K562 treated with DMSO at 1 percent for 12 hours (cell line): ENCODE measurements around the gene FAM163B. TPM values are rescaled to one million over a fixed set of nuclear protein-coding genes. Genes with fewer than 3 reads are reported as not detected.

ENCODE experiments used
- total RNA-seq: library from RNA; unstranded; fragments of 300-600 nt; gene quantifications from 2 replicates; pipeline ENCODE4 v1.2.3, GENCODE V29; 2022; ENCODE audit not compliant: insufficient read depth

The FAM163B gene
- not detected in 2 replicates for total RNA-seq

DNA sequence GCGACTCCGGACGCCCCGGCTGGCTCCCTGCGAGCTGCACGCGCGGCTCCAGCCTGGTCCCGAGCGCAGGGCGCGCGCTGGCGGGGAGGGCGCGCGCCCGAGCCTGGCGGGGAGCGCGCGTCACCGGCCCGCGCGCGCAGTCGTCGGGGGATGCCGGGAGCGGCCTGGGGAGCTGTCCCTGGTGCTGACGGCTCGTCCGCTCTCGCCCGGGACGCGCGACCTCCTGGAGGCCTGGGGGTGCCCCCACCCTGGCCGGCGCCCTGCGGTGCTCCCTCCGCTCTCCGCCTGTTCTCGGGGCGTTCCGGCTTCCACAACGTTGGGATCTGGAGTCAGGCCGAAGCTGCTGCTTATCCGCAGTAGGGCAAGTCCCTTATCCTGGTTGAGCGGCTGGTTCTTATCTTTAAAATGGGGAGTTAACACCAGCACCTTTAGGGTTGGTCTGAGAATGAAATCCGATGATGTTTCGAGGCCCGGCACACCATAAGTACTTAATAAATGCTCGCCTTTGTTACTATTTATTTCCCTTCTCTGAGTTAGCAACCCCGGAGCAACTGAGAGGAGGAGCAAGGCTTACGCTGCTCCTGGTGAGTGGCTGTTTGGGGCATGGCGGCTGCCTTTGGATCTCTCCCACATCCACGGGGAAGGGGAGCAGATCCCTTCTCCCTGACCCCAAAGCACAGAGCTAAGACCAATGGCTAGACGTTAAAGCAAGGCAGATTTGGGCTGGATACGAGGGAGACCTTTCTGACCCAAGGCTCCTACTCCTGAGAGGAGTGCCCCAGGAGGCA is at the start of gene FAM163B:
FAM163B (minus strand) TSS at position 79 of the 788 bp plus-strand sequence. CDS start 29,166 bp downstream, outside the sequence.

DNA sequence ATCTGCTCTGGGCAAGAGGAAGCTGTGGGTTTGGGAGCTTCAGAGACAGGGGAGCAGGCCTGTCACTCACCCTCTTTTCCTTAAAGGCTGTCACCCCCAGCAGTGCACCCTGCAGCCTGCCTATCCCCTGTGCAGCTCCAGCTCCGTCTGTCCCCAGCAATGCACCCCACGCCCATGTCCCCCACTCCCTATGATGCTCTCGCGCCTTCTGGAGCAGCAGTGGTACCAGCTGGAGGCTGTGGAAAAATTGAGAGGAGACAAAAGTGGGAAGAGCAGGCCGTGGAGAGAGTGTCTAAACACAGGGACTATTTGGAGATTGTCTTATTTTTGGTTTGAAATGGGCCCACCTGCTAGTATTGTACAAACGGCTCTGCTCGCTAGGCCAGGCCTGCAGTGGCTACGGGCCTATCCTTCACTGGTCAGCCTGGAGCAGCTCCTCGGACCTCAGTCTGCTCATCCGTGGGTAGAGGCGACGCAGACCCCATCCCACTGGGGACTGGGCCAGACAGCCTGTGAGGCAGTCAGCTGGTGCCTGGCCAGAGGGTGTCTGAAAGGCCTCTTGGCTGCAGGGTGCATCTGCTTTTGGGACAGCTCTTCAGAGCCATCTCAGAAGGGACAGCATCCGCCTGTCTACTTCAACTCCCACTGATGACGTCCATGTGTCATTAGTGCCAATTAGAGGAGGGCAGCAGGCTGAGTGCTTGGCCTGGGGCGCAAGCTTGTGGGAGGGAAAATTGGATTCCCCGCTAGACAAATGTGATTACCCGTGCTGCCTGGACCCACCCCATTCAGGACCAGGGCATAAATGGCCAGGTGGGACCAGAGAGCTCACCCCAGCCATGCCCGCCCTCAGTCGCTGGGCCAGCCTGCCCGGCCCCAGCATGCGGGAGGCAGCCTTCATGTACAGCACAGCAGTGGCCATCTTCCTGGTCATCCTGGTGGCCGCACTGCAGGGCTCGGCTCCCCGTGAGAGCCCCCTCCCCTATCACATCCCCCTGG is 26.6 kb upstream of the FAM163B start, which contains the start of gene DBH:
DBH (plus strand) TSS at position 831 of the 999 bp plus-strand sequence; CDS start at position 840, 9 bp downstream.

DNA sequence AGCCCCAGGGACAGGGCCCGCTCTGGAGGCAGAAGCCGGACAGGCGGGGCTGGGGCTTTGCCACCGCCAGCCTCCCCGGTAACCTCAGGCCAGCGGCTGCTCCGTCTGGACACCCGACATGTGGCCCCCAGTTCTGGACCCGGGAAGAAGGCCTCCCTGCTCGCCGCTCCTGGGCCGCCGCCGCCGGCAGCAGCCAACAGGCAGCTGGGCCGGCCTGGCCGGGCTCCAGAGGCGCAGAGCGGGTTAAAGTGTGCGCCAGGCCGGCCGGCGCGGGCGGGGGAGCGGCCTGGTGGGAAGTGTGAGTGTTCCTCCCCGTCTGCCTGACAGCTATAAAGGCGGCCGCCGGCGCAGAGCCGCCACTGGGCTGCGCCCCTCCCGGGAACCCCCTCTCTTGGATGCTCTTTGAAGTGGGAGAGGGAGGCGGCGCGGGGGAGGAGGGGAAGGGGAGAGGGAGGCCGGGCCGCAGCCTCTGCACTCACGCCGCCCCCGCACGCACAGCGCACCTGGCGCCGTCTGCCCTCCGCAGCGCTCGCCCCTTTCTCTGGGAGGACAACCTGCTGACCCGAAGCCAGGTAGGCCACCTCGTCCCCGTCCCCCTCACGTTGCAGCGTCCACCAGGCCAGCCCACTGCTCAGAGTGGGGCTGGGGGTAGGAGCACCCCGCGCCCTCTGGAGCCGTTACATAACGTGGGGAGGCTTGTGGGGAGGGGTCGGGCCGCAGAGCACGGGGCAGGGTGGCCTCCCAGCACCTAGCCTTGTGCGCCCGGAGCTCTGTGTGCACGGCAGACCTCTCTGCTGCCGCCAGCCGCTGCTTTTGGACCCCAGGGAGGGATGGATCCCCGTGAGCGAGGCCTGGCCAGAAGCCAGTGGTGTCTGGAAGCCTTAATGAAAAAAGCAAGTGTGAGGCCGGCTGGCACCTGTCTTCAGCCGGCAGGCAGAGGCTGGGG is 74.6 kb downstream of the FAM163B start, which contains the start of gene ADAMTSL2:
ADAMTSL2 (plus strand) TSS at position 359 of the 946 bp plus-strand sequence. CDS start 2,009 bp downstream, outside the sequence.

Other genes starting within 250 kb of the FAM163B start
- 123 and 195 TPM in 2 replicates for gene SURF4, start 233.3 kb downstream of the FAM163B start, total RNA-seq
- 1.1 TPM in 1 of 2 replicates, not detected in the other for gene STKLD1, start 233.0 kb downstream of the FAM163B start, total RNA-seq
- gene REXO4, start 191.4 kb downstream of the FAM163B start, total RNA-seq, result 20.1 and 25.7 TPM in 2 replicates
- 0.52 TPM in 1 of 2 replicates, not detected in the other for gene ADAMTS13, start 187.0 kb downstream of the FAM163B start, total RNA-seq
- 11.0 and 11.3 TPM in 2 replicates for gene CACFD1, start 149.4 kb downstream of the FAM163B start, total RNA-seq
- 0.98 and 2.2 TPM in 2 replicates for gene SLC2A6, start 130.3 kb downstream of the FAM163B start, total RNA-seq
- not detected in 2 replicates for gene MYMK, start 84.4 kb downstream of the FAM163B start, total RNA-seq
- gene ADAMTSL2, start 74.7 kb downstream of the FAM163B start, total RNA-seq, result not detected in 2 replicates
- gene DBH, start 27.0 kb upstream of the FAM163B start, total RNA-seq, result not detected in 2 replicates
- 0.34 TPM in 1 of 2 replicates, not detected in the other for gene SARDH, start 129.0 kb upstream of the FAM163B start, total RNA-seq